Calu3 (cell line): ENCODE data around the gene RCOR1. TPM values are rescaled to one million over a fixed set of nuclear protein-coding genes. Genes with fewer than 3 reads are reported as not detected.

Experiments
- BruUV-seq: library from RNA; stranded (reverse); fragments of 400-500 nt; replicated peaks from 2 replicates; lab custom pipeline; 2021; lab: Mats Ljungman, UMichigan
- CTCF ChIA-PET: fragments of 300-600 bp; sonication (Branson Sonifier 250); formaldehyde crosslinking; loops from one replicate; lab custom pipeline; 2022; ENCODE audit warnings: antibody characterized with exemption; lab: Charles Lee
- DNase-seq: peaks from one replicate; pipeline ENCODE4 v3.0.0; 2022
- H3K27ac Mint-ChIP-seq: one replicate; pipeline ENCODE4 v1.8.0; 2022; ENCODE audit warnings: mixed read lengths; ENCODE audit not compliant: unreplicated experiment
- H3K27me3 Mint-ChIP-seq: one replicate; pipeline ENCODE4 v1.8.0; 2022; ENCODE audit warnings: mixed read lengths; ENCODE audit not compliant: unreplicated experiment
- H3K36me3 Mint-ChIP-seq: one replicate; pipeline ENCODE4 v1.8.0; 2022; ENCODE audit warnings: mild to moderate bottlenecking, moderate library complexity, mixed read lengths; ENCODE audit not compliant: insufficient read depth, unreplicated experiment
- H3K4me1 Mint-ChIP-seq: one replicate; pipeline ENCODE4 v1.8.0; 2022; ENCODE audit warnings: mild to moderate bottlenecking, low read depth, mixed read lengths; ENCODE audit not compliant: unreplicated experiment
- H3K4me3 Mint-ChIP-seq: one replicate; pipeline ENCODE4 v1.8.0; 2022; ENCODE audit warnings: mild to moderate bottlenecking, low read depth, moderate library complexity, mixed read lengths; ENCODE audit not compliant: unreplicated experiment
- H3K9me3 Mint-ChIP-seq: one replicate; pipeline ENCODE4 v1.8.0; 2022; ENCODE audit warnings: low read depth, mixed read lengths; ENCODE audit not compliant: unreplicated experiment
- CTCF ChIP-seq: fragments of 200-600 bp; IDR thresholded peaks from one replicate; pipeline ENCODE4 v1.8.0; 2022; ENCODE audit warnings: antibody characterized with exemption; ENCODE audit not compliant: unreplicated experiment
- intact Hi-C: fragments of 100-400 bp; cut with micrococcal nuclease; formaldehyde crosslinking; loops from one replicate; pipeline ENCODE4 v1.10.0; 2022; ENCODE audit not compliant: unreplicated experiment
- total RNA-seq: library from RNA; stranded (reverse); gene quantifications from 2 replicates; pipeline ENCODE4 v1.2.3, GENCODE V29; 2022

RCOR1 gene
- total RNA-seq, 1 experiment from 2014 or later, result 28.6 TPM

- no peaks in the 10 kb centered on the region for H3K4me1 Mint-ChIP-seq
- intact Hi-C loops, result no loop called here
- no peak for DNase-seq
- no peaks in the 10 kb centered on the region for H3K36me3 Mint-ChIP-seq
- no peak for TF ChIP-seq CTCF
- no peaks in the 10 kb centered on the region for H3K9me3 Mint-ChIP-seq
- H3K4me3 Mint-ChIP-seq, result no peak overlapping the region
- BruUV-seq, result no TSS peak
- H3K27ac Mint-ChIP-seq, result no peak overlapping the region
- H3K27me3 Mint-ChIP-seq, result peaks cover 34% of the 10 kb centered on the region
- CTCF ChIA-PET, result interaction anchor here (0.6 kb wide), 1 partner anchor 43 kb away, joined by 4 read pairs; no protein-coding TSS in a partner anchor
These were observed 176.0 kb downstream of the RCOR1 start for GRCh38 chr14:102768223-102769048.

GRCh38 chr14:102769049-102769327, 176.5 kb downstream of the RCOR1 start:
- Mint-ChIP-seq H3K4me3 (no peak overlapping the region), H3K4me1 (no peaks in the 10 kb centered on the region), H3K27me3 (peaks cover 34% of the 10 kb centered on the region), H3K27ac (no peak overlapping the region), H3K9me3 (no peaks in the 10 kb centered on the region), H3K36me3 (no peaks in the 10 kb centered on the region)
- TF ChIP-seq CTCF, result no peak
- BruUV-seq, result no TSS peak
- no peak for DNase-seq
- intact Hi-C loops, result no loop called here
- CTCF ChIA-PET, result no interaction called here

- Mint-ChIP-seq H3K4me3 (no peak overlapping the region), H3K36me3 (no peaks in the 10 kb centered on the region), H3K27ac (no peak overlapping the region), H3K27me3 (peaks cover 34% of the 10 kb centered on the region), H3K4me1 (no peaks in the 10 kb centered on the region), H3K9me3 (no peaks in the 10 kb centered on the region)
- TF ChIP-seq CTCF, result no peak
- intact Hi-C loops, result loop anchor here (10.0 kb wide), 2 partner anchors 76 to 154 kb away; partner anchors contain the start of gene AMN
- BruUV-seq, result no TSS peak
- no peak for DNase-seq
- CTCF ChIA-PET, result no interaction called here
These were observed 178.0 kb downstream of the RCOR1 start for GRCh38 chr14:102770147-102771123.

- Mint-ChIP-seq H3K4me3 (no peak overlapping the region), H3K36me3 (peaks cover under 1% of the 10 kb centered on the region), H3K4me1 (no peaks in the 10 kb centered on the region), H3K27me3 (peaks cover 34% of the 10 kb centered on the region), H3K27ac (no peak overlapping the region), H3K9me3 (no peaks in the 10 kb centered on the region)
- no peak for DNase-seq
- no TSS peak for BruUV-seq
- TF ChIP-seq CTCF, result no peak
- intact Hi-C loops, result loop anchor here (10.0 kb wide), 2 partner anchors 76 to 154 kb away; partner anchors contain the start of gene AMN
- CTCF ChIA-PET, result no interaction called here
These were observed 178.7 kb downstream of the RCOR1 start for GRCh38 chr14:102771144-102771543.
